Mucosa of descending colon (tissue), 3 donors: Measurements from ENCODE around the gene TPI1. TPM values are rescaled to one million over a fixed set of nuclear protein-coding genes. Genes with fewer than 3 reads are reported as not detected.
"Not testable (repeated sequence)": the region's sequence is repeated elsewhere in the genome, so short reads cannot be mapped to it uniquely, and the experiment has no call there.

Experiments used
- ATAC-seq: fragments of 200-7000 bp; cut with Tn5 transposase; one replicate; pipeline ENCODE4 v1.9.1; 2020; ENCODE audit warnings: mild to moderate bottlenecking, moderate library complexity
- DNase-seq, 3 donors: peaks; one replicate each; pipeline ENCODE4 v3.0.0-alpha.2; 2020
- H3K36me3 ChIP-seq: fragments of 200-600 bp; one replicate; pipeline ENCODE4 v1.8.0; 2021; ENCODE audit warnings: low read depth, mild to moderate bottlenecking
- H3K4me1 ChIP-seq: fragments of 200-600 bp; one replicate; pipeline ENCODE4 v1.8.0; 2021; ENCODE audit warnings: low read depth, mild to moderate bottlenecking
- H3K4me3 ChIP-seq: fragments of 200-600 bp; one replicate; pipeline ENCODE4 v1.8.0; 2021; ENCODE audit warnings: mild to moderate bottlenecking
- H3K9me3 ChIP-seq: fragments of 200-600 bp; one replicate; pipeline ENCODE4 v1.8.0; 2021; ENCODE audit warnings: mild to moderate bottlenecking
- CTCF ChIP-seq: fragments of 200-600 bp; IDR thresholded peaks from one replicate; pipeline ENCODE4 v1.8.0; 2022; ENCODE audit warnings: antibody characterized with exemption, mild to moderate bottlenecking
- intact Hi-C, 2 donors: fragments of 100-400 bp; cut with DNase I in 1 of 2; cut with micrococcal nuclease in 1 of 2; formaldehyde crosslinking; loops; one replicate each; pipeline versions ENCODE4 v1.11.0 to v1.11.1; 2022; cut with DNase I, micrococcal nuclease
- total RNA-seq, 3 donors: library from RNA; stranded (reverse); fragmentation: NEBNext Ultra II Directional in 2 of 3; extraction: Animal tissue kit (Norgen Biotek cat#: 25700) in 2 of 3; gene quantifications; one replicate each; pipeline versions ENCODE4 v1.2.1 to v1.2.4, GENCODE V29; 2021 to 2023
- donor health status: DM: no; HTN: no; CAD: no; lungs with moderate emphysema.
- donor health status: DM: no; HTN: no; CAD: no.
- donor health status: DM: no; HTN: yes; CAD: no.

The TPI1 gene
- total RNA-seq, 3 donors from 2014 or later, result 408 to 766 (median 700) TPM

GRCh38 chr12:6883252-6883651 lies 15.9 kb downstream of the TPI1 start:
- intact Hi-C loops, result no loop called here

GRCh38 chr12:6883683-6884082 lies 16.4 kb downstream of the TPI1 start:
- no peak for TF ChIP-seq CTCF
- no peak overlapping the region for H3K4me3 ChIP-seq
- no peaks in the 10 kb centered on the region for H3K9me3 ChIP-seq
- intact Hi-C loops, result no loop called here
- ATAC-seq (no peak), DNase-seq (no peak)
- H3K36me3 ChIP-seq, result no peaks in the 10 kb centered on the region
- H3K4me1 ChIP-seq, result no peaks in the 10 kb centered on the region

More at GRCh38 chr12:6883252-6883651, 15.9 kb downstream of the TPI1 start:
- no peaks in the 10 kb centered on the region for H3K36me3 ChIP-seq
- ATAC-seq (no peak), DNase-seq (no peak)
- no peaks in the 10 kb centered on the region for H3K4me1 ChIP-seq
- TF ChIP-seq CTCF, result no peak
- H3K4me3 ChIP-seq, result no peak overlapping the region
- no peaks in the 10 kb centered on the region for H3K9me3 ChIP-seq

GRCh38 chr12:6884539-6884938 lies 17.2 kb downstream of the TPI1 start:
- ATAC-seq (no peak), DNase-seq (no peak)
- H3K36me3 ChIP-seq, result no peaks in the 10 kb centered on the region
- intact Hi-C loops, result no loop called here
- H3K4me3 ChIP-seq, result no peak overlapping the region
- TF ChIP-seq CTCF, result no peak
- H3K4me1 ChIP-seq, result no peaks in the 10 kb centered on the region
- H3K9me3 ChIP-seq, result no peaks in the 10 kb centered on the region

GRCh38 chr12:6886206-6886999 lies 19.1 kb downstream of the TPI1 start:
- DNase-seq, H3K36me3 ChIP-seq, H3K4me3 ChIP-seq, H3K4me1 ChIP-seq, intact Hi-C loops, ATAC-seq, H3K9me3 ChIP-seq: not testable (repeated sequence)

- Histone ChIP-seq H3K4me1 (no peaks in the 10 kb centered on the region), H3K9me3 (no peaks in the 10 kb centered on the region), H3K36me3 (no peaks in the 10 kb centered on the region), H3K4me3 (no peak overlapping the region)
- no peak for TF ChIP-seq CTCF
- peak; percentile 12 for ATAC-seq
- intact Hi-C loops, result no loop called here
- DNase-seq, result peak in 1 of 3 donors; percentile 49
Observed at GRCh38 chr12:6887460-6887859, 20.1 kb downstream of the TPI1 start.

- Histone ChIP-seq H3K4me3 (no peak overlapping the region), H3K4me1 (no peaks in the 10 kb centered on the region), H3K9me3 (no peaks in the 10 kb centered on the region), H3K36me3 (no peaks in the 10 kb centered on the region)
- TF ChIP-seq CTCF, result no peak
- intact Hi-C loops, result no loop called here
- DNase-seq (no peak), ATAC-seq (no peak)
Observed at GRCh38 chr12:6888360-6888759, 21.0 kb downstream of the TPI1 start.

GRCh38 chr12:6888794-6889193 lies 21.5 kb downstream of the TPI1 start:
- H3K4me1 ChIP-seq, H3K4me3 ChIP-seq, H3K9me3 ChIP-seq, intact Hi-C loops, ATAC-seq, H3K36me3 ChIP-seq: not testable (repeated sequence)
- DNase-seq, result peak in 1 of 3 donors; percentile 1

GRCh38 chr12:6889775-6890573 lies 22.6 kb downstream of the TPI1 start:
- not testable (repeated sequence) for H3K4me1 ChIP-seq

More at GRCh38 chr12:6889775-6890573, 22.6 kb downstream of the TPI1 start:
- H3K36me3 ChIP-seq, ATAC-seq, H3K9me3 ChIP-seq, intact Hi-C loops, H3K4me3 ChIP-seq: not testable (repeated sequence)
- DNase-seq, result peak in 1 of 3 donors; percentile 7
